HuH-7.5 (cell line): ENCODE data around the gene PEX6.
"Not testable (repeated sequence)": the region's sequence is repeated elsewhere in the genome, so short reads cannot be mapped to it uniquely, and the experiment has no call there.

ENCODE experiments used
- DNase-seq: peaks from one replicate; pipeline ENCODE4 v3.0.0; 2011; ENCODE audit warnings: low spot score

The PEX6 gene

DNA sequence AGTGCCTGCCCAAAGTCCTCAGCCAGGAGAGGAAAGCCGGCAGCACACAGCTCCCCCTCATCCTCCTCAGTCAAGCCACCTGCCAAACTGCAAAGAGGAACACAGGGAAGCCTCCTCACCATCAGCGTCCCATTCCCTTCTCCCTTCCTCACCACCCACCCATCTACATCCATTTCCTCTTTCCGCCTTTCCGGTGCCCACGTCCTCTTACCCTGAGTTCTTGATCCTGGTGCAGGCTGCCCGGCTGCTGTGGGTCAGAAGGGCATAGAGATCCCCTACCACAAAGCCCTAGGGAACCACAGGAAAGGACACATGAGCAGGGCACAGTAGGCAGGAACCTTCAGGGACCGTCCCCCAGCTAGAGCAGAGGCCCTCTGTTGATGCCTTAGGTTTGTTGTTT, 12.4 kb downstream of the PEX6 start:
- DNase-seq, result no peak

GRCh38 chr6:42963855-42964605, 15.0 kb downstream of the PEX6 start:
- DNase-seq, result peak; percentile 47

GRCh38 chr6:42963179-42963854, 15.7 kb downstream of the PEX6 start:
- no peak for DNase-seq

- no peak for DNase-seq
Measured at GRCh38 chr6:42962502-42963178, 16.3 kb downstream of the PEX6 start.

DNA sequence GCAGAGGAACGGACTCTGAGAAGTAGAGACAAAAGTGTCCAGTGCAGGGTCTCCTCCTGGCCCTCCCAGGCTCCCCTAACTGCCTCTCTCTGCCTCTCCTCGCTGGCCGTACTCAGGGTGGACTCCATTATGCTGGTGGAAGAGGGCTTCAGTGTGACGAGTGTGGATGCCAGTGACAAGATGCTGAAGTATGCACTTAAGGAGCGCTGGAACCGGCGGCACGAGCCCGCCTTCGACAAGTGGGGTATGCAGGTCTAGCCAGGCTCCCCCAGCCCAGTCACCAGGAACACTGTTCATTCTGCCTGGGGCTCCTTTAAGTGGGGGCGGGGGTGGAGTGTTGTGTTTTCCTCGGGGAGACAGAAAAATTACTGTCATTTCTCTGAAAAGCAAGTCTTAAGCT, 16.9 kb downstream of the PEX6 start:
- no peak for DNase-seq

- no peak for DNase-seq
Measured at GRCh38 chr6:42961020-42961470, 17.9 kb downstream of the PEX6 start.

DNA sequence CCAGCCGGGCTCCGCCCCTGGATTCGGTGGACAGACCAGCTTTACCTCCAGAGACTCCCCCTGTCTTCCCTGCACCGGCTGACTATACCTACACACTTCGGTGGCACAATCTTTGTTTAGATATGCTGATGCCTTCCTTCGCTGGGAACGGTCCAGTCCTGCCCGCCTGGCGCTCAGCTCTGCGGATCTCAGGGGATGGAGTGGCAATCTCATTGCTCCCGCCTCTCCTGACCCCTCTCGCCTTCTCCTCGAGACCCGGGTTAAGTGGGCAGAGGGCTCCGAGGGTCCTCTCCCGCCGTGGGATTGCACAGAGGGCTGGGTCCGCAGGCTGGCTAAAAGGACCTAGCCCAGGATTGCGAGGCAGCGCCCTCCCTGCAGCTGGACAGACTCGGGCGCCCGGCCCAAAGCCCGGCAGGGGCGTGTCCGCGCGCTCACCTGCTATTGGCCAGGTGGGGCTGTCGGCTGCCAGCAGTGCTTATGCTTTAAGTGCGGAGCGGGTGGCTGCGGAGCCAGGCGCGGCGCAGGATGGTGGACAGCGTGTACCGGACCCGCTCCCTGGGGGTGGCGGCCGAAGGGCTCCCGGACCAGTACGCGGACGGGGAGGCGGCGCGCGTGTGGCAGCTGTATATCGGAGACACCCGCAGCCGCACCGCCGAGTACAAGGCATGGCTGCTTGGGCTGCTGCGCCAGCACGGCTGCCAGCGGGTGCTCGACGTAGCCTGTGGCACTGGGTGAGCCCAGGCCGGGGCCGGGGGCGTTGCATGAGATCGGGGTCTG, 18.6 kb downstream of the PEX6 start, which contains the start of gene GNMT:
Gene GNMT (plus strand): TSS at position 512 of the 777 bp plus-strand sequence. CDS start 14 bp downstream, at position 526.
- peak; percentile 78 for DNase-seq

DNA sequence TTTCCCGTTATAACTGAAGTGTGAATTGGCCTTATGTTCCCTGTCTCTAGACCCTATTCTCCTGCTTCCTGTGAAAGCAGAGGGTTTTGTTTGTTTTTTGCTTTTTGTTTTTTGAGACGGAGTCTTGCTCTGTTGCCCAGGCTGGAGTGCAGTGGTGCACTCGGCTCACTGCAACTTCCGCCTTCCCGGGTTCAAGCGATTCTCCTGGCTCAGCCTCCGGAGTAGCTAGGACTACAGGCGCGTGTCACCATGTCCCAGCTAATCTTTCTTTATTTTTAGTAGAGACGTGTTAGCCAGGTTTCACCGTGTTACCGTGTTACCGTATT, 19.1 kb downstream of the PEX6 start:
- no peak for DNase-seq

DNA sequence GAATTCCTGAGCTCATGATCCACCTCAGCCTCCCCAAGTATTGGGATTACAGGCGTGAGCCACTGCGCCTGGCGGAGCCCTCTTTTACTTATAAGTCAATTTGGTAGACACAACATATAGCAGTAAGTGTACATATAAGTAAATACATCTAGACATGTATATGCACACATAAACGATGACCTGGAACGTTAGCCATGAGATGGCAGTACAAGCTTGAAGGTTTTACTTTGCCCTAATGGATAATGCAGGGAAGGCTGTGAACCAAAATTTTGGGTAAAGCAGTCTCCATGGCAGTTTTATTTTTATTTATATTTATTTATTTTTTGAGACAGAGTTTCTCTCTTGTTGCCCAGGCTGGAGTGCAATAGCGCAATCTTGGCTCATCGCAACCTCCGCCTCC, 20.9 kb downstream of the PEX6 start:
- no peak for DNase-seq

- not testable (repeated sequence) for DNase-seq
Measured at GRCh38 chr6:42954405-42954804, 24.6 kb downstream of the PEX6 start.

DNA sequence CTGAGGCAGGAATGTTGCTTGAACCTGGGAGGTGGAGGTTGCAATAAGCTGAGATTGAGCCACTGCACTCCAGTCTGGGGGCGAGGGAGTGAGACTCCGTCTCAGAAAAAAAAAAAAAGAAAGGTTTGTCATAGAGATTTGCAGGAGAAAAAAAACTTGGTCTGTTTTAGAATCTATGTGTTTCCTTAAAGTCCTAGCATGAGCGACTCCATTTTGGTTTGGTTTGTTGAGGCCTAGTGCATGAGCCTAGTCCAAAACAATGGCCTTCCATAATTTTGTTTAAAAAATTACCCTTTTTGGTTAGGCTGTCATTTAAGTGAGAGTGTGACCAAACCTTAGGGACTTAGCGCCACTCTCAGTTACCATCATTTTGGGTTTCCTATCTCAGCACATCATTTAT, 26.6 kb downstream of the PEX6 start:
- DNase-seq, result no peak

GRCh38 chr6:42947950-42948349, 31.0 kb downstream of the PEX6 start:
- no peak for DNase-seq

DNA sequence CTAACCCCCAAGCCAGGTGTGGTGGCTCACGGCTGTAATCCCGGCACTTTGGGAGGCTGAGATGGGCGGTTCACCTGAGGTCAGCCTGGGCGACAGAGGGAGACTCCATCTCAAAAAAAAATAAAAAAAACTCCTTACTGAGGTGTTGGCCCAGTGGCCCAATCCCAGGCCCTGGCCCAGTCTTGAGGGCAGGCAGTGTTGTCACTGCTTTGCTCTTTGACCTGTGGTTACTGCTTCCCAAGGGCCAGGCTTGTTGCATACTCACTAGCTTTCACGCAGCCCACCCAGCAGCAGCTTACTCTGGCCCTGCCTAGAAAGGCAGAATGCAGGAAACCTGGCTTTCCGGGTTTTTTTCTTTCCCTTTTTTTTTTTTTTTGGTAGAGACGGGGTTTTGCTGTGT, 36.5 kb downstream of the PEX6 start:
- no peak for DNase-seq

DNA sequence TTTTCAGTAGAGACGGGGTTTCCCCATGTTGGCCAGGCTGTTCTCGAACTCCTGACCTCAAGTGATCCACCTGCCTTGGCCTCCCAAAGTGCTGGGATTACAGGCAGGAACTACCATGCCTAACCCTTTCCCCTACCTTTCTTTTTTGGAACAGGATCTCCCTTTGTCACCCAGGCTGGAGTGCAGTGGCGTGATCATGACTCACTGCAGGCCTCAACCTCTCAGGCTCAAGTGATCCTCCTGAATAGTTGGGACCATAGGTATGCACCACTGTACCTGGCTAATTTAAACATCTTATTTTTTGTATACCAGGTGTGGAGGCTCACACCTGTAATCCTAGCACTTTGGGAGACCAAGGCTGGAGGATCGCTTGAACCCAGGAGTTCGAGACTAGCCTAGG, 37.6 kb downstream of the PEX6 start:
- DNase-seq, result not testable (repeated sequence)

- no peak for DNase-seq
Measured at GRCh38 chr6:42940493-42941045, 38.4 kb downstream of the PEX6 start.

DNA sequence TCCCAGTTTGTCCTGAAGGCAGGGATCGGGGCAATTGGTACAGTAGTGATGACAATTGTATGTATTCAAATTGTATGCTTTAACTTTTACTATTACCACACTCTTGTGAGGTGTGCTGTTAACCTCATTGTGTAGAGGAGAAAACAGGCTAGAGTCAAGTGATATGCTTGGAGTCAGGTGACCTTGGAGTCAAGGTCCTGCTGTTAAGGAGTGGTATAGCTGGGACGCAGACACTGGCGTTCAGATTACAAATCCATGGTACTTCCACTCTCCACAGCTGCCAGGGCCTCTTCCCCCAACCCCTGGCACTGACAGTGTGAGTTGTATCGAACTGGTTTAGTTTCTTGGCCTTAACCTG, 39.2 kb downstream of the PEX6 start:
- no peak for DNase-seq

GRCh38 chr6:42938987-42939809, 39.8 kb downstream of the PEX6 start:
- DNase-seq, result no peak

DNA sequence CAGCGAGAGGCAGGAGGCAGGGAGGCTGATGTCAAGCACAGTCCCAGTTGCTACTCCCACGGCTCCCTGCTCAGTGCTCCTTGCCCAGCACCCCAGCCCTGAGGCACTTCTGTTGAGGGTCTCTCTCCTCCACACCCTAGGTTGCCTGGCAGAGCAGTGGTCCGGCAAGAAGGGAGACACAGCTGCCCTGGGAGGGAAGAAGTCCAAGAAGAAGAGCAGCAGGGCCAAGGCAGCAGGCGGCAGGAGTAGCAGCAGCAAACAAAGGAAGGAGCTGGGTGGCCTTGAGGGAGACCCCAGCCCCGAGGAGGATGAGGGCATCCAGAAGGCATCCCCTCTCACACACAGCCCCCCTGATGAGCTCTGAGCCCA, 40.6 kb downstream of the PEX6 start:
- DNase-seq, result no peak

DNA sequence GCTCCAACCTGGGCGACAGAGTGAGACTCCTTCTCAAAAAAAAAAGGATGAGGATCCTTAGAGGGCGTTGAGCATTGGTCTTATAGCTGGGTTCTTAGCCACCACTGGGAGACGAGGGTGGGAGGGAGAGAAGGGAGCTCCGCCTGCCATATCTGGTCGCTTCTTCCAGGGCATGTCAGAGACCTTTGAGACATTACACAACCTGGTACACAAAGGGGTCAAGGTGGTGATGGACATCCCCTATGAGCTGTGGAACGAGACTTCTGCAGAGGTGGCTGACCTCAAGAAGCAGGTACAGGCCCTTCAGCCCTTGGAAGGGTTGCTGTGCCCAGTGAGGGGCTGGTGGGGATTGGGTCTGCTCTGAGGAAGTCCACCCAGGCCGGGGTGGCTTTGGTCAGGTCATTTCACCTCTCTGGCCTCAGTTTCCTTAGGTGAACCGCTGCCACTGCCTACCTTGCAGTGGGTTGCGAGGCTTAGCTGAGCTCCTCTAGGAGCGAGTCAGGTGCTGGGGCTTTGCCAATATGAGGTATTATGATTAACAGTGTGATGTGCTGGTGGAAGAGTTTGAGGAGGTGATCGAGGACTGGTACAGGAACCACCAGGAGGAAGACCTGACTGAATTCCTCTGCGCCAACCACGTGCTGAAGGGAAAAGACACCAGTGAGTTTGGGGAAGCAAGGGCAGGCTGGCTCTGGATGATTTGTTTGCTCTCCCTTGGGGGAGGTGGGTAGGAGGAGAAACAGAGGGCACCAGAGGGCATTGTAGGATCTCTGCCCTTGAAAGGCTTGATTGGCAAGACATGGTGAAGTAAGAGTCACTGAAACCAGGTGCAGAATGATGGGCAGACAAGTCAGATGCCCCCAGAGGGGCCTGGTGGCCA, 41.2 kb downstream of the PEX6 start:
- DNase-seq, result no peak

DNA sequence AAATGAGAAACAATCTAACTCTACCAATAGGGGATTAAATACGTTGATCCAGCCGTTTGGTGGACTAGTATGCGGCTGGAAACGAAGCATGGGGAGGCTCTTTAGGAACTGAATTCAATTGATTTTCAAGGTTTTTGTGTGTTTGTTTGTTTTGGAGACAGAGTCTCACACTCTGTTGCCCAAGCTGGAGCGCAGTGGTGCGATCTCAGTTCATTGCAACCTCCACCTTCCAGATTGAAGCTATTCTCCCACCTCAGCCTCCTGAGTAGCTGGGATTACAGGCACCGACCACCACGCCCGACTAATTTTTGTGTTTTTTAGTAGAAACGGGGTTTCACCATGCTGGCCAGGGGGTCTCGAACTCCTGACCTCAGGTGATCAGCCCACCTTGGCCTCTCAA, 42.6 kb downstream of the PEX6 start:
- DNase-seq, result no peak
